GM12873 (cell line): Measurements from ENCODE around the gene DHRS12.
A peak's percentile ranks its signal among the peaks of the same experiment; 100 is the strongest.

Experiments
- CTCF ChIP-seq: IDR thresholded peaks from 2 replicates; pipeline ENCODE4 v1.5.1; 2012; ENCODE audit warnings: low read depth, mild to moderate bottlenecking, moderate library complexity, low read length, control low read depth; ENCODE audit not compliant: insufficient read depth; ENCODE audit errors: missing control alignments

The DHRS12 gene

GRCh38 chr13:51833980-51834379, 30.0 kb upstream of the DHRS12 start:
- no peak for TF ChIP-seq CTCF

- peak; percentile 65 for TF ChIP-seq CTCF
These were observed 28.6 kb upstream of the DHRS12 start for GRCh38 chr13:51832471-51833152.

- no peak for TF ChIP-seq CTCF
These were observed 27.6 kb upstream of the DHRS12 start for GRCh38 chr13:51831519-51831918.

GRCh38 chr13:51829568-51829899, 25.6 kb upstream of the DHRS12 start:
- no peak for TF ChIP-seq CTCF

- no peak for TF ChIP-seq CTCF
These were observed 25.0 kb upstream of the DHRS12 start for GRCh38 chr13:51828730-51829567.

DNA sequence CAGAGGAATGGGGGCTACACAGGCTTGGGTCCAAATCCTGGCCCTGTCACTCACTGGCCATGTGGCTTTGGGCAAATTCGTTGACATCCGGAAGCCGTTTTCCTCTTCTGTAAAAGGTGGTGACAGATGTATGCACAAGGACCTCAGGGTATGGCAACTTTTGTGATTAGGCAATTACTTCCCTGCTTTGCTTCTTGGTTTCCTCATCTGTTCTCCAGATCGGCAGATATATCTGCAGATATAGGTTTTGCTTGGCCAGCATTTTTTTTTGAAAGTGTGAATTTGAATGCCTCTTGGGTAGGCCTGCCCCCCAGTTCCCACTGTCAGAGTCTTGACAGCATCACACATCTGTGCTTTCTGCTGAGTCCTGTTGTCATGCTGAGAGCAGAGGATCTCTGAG, 23.3 kb upstream of the DHRS12 start:
- TF ChIP-seq CTCF = no peak

GRCh38 chr13:51826606-51827005, 22.6 kb upstream of the DHRS12 start:
- no peak for TF ChIP-seq CTCF
